HepG2 (cell line): ENCODE results near the gene SYCE3. TPM values are rescaled to one million over a fixed set of nuclear protein-coding genes. Genes with fewer than 3 reads are reported as not detected.

Experiments used
- KLF12 ChIP-seq: sonication (generic); formaldehyde crosslinking; IDR thresholded peaks from 2 replicates; pipeline ENCODE4 v1.4.0; 2020; ENCODE audit warnings: missing genetic modification reagents, borderline replicate concordance
- TEAD3 ChIP-seq: optimal IDR thresholded peaks from 2 replicates; pipeline ENCODE3; 2016; ENCODE audit warnings: borderline replicate concordance
- ZNF260 ChIP-seq: sonication (generic); formaldehyde crosslinking; IDR thresholded peaks from 2 replicates; pipeline ENCODE4 v1.4.0; 2020; ENCODE audit warnings: missing genetic modification reagents, low read depth, mild to moderate bottlenecking, borderline replicate concordance
- ZNF776 ChIP-seq: sonication (generic); formaldehyde crosslinking; IDR thresholded peaks from 2 replicates; pipeline ENCODE4 v1.4.0; 2020; ENCODE audit warnings: mild to moderate bottlenecking, missing genetic modification reagents
- ZSCAN21 ChIP-seq: sonication (generic); formaldehyde crosslinking; IDR thresholded peaks from 2 replicates; pipeline ENCODE4 v1.8.0; 2022; ENCODE audit warnings: mild to moderate bottlenecking, missing genetic modification reagents, moderate library complexity, borderline replicate concordance
- polyA plus RNA-seq, 8 experiments: library from polyadenylated mRNA; depleted of rRNA in 3 of 8; stranded (reverse) in 7 of 8; unstranded in 1 of 8; fragments of >200 nt; fragmentation: Illumina TruSeq in 4 of 8; extraction: Trizol in 4 of 8; gene quantifications; 2 replicates each; pipeline versions ENCODE4 v1.2.1 to v1.2.3, GENCODE V29; 2011 to 2016; ENCODE audit warnings: low read depth in 4 of 8, missing spikeins in 1 of 8, mixed read lengths in 1 of 8; ENCODE audit not compliant: insufficient read depth in 1 of 8
- total RNA-seq, 5 experiments: library from RNA; depleted of rRNA; stranded (reverse); fragments of >200 nt; fragmentation: Illumina TruSeq; extraction: Trizol; gene quantifications; 2 replicates each; pipeline ENCODE4 v1.2.3, GENCODE V29; 2016; ENCODE audit warnings: low read depth in 1 of 5
- TF ChIP-seq, protein P1 (sequence below): sonication (generic); formaldehyde crosslinking; IDR thresholded peaks from 2 replicates; pipeline ENCODE4 v1.4.0; 2020; ENCODE audit warnings: missing genetic modification reagents, borderline replicate concordance
- TF ChIP-seq, protein P2 (sequence below), 2 experiments: sonication (generic) in 1 of 2; formaldehyde crosslinking in 1 of 2; IDR thresholded peaks; 2 replicates each; pipeline versions ENCODE4 v1.4.0 to v1.6.1; 2018 to 2020; ENCODE audit warnings: missing genetic modification reagents in 2 of 2, borderline replicate concordance in 1 of 2, low read depth in 1 of 2, mild to moderate bottlenecking in 1 of 2, missing biosample characterization in 1 of 2
- TF ChIP-seq, protein P3 (sequence below): sonication (generic); formaldehyde crosslinking; IDR thresholded peaks from 2 replicates; pipeline ENCODE4 v1.4.0; 2020; ENCODE audit warnings: missing genetic modification reagents
- TF ChIP-seq, protein P4 (sequence below): IDR thresholded peaks from 2 replicates; pipeline ENCODE4 v1.6.1; 2016
- TF ChIP-seq, protein P5 (sequence below): sonication (generic); formaldehyde crosslinking; IDR thresholded peaks from 2 replicates; pipeline ENCODE4 v1.4.0; 2020; ENCODE audit warnings: low read depth, mild to moderate bottlenecking, missing genetic modification reagents

Gene SYCE3
- total and polyA plus RNA-seq, 2 of the 13 experiments (the other 11 are each of a cell fraction or from before 2014, with no cell fraction given) = not detected

DNA sequence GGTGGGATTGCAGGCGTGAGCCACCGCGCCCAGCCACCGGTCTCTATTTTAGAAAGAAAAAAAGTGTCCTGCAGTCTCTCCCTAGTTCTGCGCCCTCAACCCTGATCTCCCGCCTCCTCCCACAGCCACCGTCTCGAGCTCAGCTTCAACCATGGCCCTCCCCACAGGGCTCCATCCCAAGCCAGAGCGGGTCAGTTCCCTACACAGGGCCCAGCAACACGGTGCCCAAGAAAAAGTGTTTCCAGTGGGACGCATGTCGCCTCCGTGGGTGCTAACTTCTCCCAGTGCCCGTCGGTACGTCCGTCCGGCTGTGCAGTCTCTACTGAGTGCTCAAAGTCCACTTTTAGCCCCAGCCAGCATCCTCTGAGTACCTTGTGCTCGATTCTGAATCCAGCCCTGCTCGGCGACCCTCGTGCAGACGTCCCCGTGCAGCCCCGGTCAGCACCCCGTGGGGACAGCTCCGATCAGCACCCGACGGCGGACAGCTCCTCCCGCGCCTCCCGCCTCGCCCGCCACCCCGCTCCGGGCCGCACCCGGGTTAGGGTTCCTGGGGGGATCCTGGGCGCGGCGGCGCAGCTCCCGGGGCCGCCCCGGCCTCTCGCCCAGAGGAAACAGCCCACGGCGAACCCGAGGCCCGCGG is 37.2 kb upstream of the SYCE3 start (continued):
- TF ChIP-seq, protein P1, sequence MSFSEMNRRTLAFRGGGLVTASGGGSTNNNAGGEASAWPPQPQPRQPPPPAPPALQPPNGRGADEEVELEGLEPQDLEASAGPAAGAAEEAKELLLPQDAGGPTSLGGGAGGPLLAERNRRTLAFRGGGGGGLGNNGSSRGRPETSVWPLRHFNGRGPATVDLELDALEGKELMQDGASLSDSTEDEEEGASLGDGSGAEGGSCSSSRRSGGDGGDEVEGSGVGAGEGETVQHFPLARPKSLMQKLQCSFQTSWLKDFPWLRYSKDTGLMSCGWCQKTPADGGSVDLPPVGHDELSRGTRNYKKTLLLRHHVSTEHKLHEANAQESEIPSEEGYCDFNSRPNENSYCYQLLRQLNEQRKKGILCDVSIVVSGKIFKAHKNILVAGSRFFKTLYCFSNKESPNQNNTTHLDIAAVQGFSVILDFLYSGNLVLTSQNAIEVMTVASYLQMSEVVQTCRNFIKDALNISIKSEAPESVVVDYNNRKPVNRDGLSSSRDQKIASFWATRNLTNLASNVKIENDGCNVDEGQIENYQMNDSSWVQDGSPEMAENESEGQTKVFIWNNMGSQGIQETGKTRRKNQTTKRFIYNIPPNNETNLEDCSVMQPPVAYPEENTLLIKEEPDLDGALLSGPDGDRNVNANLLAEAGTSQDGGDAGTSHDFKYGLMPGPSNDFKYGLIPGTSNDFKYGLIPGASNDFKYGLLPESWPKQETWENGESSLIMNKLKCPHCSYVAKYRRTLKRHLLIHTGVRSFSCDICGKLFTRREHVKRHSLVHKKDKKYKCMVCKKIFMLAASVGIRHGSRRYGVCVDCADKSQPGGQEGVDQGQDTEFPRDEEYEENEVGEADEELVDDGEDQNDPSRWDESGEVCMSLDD (CRISPR knock-in tag) = peak; percentile 98
- peak; percentile 98 for TF ChIP-seq ZSCAN21 (CRISPR knock-in tag)
- TF ChIP-seq TEAD3 (CRISPR knock-in tag) = peak; percentile 80
- TF ChIP-seq ZNF776 = peak; percentile 99
- TF ChIP-seq, protein P2, sequence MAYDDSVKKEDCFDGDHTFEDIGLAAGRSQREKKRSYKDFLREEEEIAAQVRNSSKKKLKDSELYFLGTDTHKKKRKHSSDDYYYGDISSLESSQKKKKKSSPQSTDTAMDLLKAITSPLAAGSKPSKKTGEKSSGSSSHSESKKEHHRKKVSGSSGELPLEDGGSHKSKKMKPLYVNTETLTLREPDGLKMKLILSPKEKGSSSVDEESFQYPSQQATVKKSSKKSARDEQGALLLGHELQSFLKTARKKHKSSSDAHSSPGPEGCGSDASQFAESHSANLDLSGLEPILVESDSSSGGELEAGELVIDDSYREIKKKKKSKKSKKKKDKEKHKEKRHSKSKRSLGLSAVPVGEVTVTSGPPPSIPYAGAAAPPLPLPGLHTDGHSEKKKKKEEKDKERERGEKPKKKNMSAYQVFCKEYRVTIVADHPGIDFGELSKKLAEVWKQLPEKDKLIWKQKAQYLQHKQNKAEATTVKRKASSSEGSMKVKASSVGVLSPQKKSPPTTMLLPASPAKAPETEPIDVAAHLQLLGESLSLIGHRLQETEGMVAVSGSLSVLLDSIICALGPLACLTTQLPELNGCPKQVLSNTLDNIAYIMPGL (CRISPR knock-in tag; IDR thresholded peaks at IDR 0.05; ENCODE audit: borderline replicate concordance in 1 of 2, low read depth in 1 of 2) = peak; percentile 33 to 83; a peak in 2 of 4 replicates
- peak; percentile 98 for TF ChIP-seq KLF12 (CRISPR knock-in tag)
- TF ChIP-seq, protein P3, sequence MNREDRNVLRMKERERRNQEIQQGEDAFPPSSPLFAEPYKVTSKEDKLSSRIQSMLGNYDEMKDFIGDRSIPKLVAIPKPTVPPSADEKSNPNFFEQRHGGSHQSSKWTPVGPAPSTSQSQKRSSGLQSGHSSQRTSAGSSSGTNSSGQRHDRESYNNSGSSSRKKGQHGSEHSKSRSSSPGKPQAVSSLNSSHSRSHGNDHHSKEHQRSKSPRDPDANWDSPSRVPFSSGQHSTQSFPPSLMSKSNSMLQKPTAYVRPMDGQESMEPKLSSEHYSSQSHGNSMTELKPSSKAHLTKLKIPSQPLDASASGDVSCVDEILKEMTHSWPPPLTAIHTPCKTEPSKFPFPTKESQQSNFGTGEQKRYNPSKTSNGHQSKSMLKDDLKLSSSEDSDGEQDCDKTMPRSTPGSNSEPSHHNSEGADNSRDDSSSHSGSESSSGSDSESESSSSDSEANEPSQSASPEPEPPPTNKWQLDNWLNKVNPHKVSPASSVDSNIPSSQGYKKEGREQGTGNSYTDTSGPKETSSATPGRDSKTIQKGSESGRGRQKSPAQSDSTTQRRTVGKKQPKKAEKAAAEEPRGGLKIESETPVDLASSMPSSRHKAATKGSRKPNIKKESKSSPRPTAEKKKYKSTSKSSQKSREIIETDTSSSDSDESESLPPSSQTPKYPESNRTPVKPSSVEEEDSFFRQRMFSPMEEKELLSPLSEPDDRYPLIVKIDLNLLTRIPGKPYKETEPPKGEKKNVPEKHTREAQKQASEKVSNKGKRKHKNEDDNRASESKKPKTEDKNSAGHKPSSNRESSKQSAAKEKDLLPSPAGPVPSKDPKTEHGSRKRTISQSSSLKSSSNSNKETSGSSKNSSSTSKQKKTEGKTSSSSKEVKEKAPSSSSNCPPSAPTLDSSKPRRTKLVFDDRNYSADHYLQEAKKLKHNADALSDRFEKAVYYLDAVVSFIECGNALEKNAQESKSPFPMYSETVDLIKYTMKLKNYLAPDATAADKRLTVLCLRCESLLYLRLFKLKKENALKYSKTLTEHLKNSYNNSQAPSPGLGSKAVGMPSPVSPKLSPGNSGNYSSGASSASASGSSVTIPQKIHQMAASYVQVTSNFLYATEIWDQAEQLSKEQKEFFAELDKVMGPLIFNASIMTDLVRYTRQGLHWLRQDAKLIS (CRISPR knock-in tag) = peak; percentile 89
- TF ChIP-seq, protein P4, sequence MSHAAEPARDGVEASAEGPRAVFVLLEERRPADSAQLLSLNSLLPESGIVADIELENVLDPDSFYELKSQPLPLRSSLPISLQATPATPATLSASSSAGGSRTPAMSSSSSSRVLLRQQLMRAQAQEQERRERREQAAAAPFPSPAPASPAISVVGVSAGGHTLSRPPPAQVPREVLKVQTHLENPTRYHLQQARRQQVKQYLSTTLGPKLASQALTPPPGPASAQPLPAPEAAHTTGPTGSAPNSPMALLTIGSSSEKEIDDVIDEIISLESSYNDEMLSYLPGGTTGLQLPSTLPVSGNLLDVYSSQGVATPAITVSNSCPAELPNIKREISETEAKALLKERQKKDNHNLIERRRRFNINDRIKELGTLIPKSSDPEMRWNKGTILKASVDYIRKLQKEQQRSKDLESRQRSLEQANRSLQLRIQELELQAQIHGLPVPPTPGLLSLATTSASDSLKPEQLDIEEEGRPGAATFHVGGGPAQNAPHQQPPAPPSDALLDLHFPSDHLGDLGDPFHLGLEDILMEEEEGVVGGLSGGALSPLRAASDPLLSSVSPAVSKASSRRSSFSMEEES (CRISPR knock-in tag) = peak; percentile 97
- no peak for TF ChIP-seq ZNF260 (CRISPR knock-in tag)
- TF ChIP-seq, protein P5, sequence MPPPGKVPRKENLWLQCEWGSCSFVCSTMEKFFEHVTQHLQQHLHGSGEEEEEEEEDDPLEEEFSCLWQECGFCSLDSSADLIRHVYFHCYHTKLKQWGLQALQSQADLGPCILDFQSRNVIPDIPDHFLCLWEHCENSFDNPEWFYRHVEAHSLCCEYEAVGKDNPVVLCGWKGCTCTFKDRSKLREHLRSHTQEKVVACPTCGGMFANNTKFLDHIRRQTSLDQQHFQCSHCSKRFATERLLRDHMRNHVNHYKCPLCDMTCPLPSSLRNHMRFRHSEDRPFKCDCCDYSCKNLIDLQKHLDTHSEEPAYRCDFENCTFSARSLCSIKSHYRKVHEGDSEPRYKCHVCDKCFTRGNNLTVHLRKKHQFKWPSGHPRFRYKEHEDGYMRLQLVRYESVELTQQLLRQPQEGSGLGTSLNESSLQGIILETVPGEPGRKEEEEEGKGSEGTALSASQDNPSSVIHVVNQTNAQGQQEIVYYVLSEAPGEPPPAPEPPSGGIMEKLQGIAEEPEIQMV (CRISPR knock-in tag) = peak; percentile 89; the same call in 1 of the 2 replicates
